Cardiac septum (tissue), 1 donor: ENCODE data around the gene SPAG5. TPM values are rescaled to one million over a fixed set of nuclear protein-coding genes. Genes with fewer than 3 reads are reported as not detected.
A peak's percentile ranks its signal among the peaks of the same experiment; 100 is the strongest.
"Not testable (repeated sequence)": the region's sequence is repeated elsewhere in the genome, so short reads cannot be mapped to it uniquely, and the experiment has no call there.

Experiments used
- DNase-seq: peaks from one replicate; pipeline ENCODE4 v3.0.0-alpha.2; 2020; ENCODE audit warnings: low spot score
- intact Hi-C: fragments of 100-400 bp; cut with DNase I; formaldehyde crosslinking; loops from one replicate; pipeline ENCODE4 v1.14.0; 2022
- total RNA-seq: library from RNA; stranded (reverse); fragmentation: NEBNext Ultra II Directional; extraction: Animal tissue kit (Norgen Biotek cat#: 25700); gene quantifications from one replicate; pipeline ENCODE4 v1.2.1, GENCODE V29; 2021
- donor health status: DM: no; HTN: no; CAD: no.

Gene SPAG5
- total RNA-seq, 1 donor from 2014 or later: 0.78 TPM

- intact Hi-C loops: loop anchor here (2.0 kb wide), 2 partner anchors 65 to 119 kb away; no protein-coding TSS in a partner anchor
- DNase-seq: no peak
Measured at GRCh38 chr17:28613931-28614381, 15.1 kb upstream of the SPAG5 start, which contains the start of gene RSKR. Gene RSKR (minus strand): TSS chr17:28614185. CDS start chr17:28614161, 24 bp downstream.

GRCh38 chr17:28612936-28613872 is 14.4 kb upstream of the SPAG5 start:
- no peak for DNase-seq
- intact Hi-C loops: loop anchor here (2.0 kb wide), 2 partner anchors 64 to 118 kb away; no protein-coding TSS in a partner anchor

GRCh38 chr17:28612531-28612930 is 13.7 kb upstream of the SPAG5 start:
- intact Hi-C loops: loop anchor here (2.0 kb wide), 2 partner anchors 64 to 118 kb away; no protein-coding TSS in a partner anchor
- DNase-seq: no peak

- intact Hi-C loops: no loop called here
Measured at GRCh38 chr17:28610376-28610775, 11.6 kb upstream of the SPAG5 start.

GRCh38 chr17:28604031-28604430 is 5.2 kb upstream of the SPAG5 start:
- DNase-seq: not testable (repeated sequence)

More at GRCh38 chr17:28610376-28610775, 11.6 kb upstream of the SPAG5 start:
- DNase-seq: no peak

GRCh38 chr17:28599311-28600184 is 723 bp upstream of the SPAG5 start:
- no peak for DNase-seq
- intact Hi-C loops: no loop called here

More at GRCh38 chr17:28604031-28604430, 5.2 kb upstream of the SPAG5 start:
- intact Hi-C loops: not testable (repeated sequence)

- no peak for DNase-seq
- intact Hi-C loops: no loop called here
Measured at GRCh38 chr17:28598389-28598788, 436 bp downstream of the SPAG5 start.

- intact Hi-C loops: no loop called here
- DNase-seq: no peak
Measured at GRCh38 chr17:28597606-28598383, 1.0 kb downstream of the SPAG5 start.

GRCh38 chr17:28592260-28592659 is 6.6 kb downstream of the SPAG5 start:
- no peak for DNase-seq
- intact Hi-C loops: no loop called here

- DNase-seq: no peak
- intact Hi-C loops: no loop called here
Measured at GRCh38 chr17:28585851-28586250, 13.0 kb downstream of the SPAG5 start.

- DNase-seq: no peak
- intact Hi-C loops: no loop called here
Measured at GRCh38 chr17:28584434-28584833, 14.4 kb downstream of the SPAG5 start.

- DNase-seq: no peak
- intact Hi-C loops: no loop called here
Measured at GRCh38 chr17:28582513-28582912, 16.3 kb downstream of the SPAG5 start.

- DNase-seq: no peak
- intact Hi-C loops: no loop called here
Measured at GRCh38 chr17:28580959-28581358, 17.9 kb downstream of the SPAG5 start.

GRCh38 chr17:28579526-28579925 is 19.3 kb downstream of the SPAG5 start:
- intact Hi-C loops: no loop called here
- DNase-seq: no peak

GRCh38 chr17:28578246-28579195 is 20.3 kb downstream of the SPAG5 start:
- intact Hi-C loops: no loop called here
- peak; percentile 68 for DNase-seq

- intact Hi-C loops: no loop called here
- no peak for DNase-seq
Measured at GRCh38 chr17:28577466-28577824, 21.4 kb downstream of the SPAG5 start.

GRCh38 chr17:28576758-28577465 is 21.9 kb downstream of the SPAG5 start, which contains the start of gene ALDOC:
Gene ALDOC (minus strand): TSS chr17:28576895. CDS start chr17:28575532, 1,363 bp downstream.
- intact Hi-C loops: no loop called here
- DNase-seq: peak; percentile 98
